ENCODE data around the gene LYL1. TPM values are rescaled to one million over a fixed set of nuclear protein-coding genes. Genes with fewer than 3 reads are reported as not detected.

Gene LYL1
- total RNA-seq, 1 donor from 2014 or later = 4.0 TPM

DNA sequence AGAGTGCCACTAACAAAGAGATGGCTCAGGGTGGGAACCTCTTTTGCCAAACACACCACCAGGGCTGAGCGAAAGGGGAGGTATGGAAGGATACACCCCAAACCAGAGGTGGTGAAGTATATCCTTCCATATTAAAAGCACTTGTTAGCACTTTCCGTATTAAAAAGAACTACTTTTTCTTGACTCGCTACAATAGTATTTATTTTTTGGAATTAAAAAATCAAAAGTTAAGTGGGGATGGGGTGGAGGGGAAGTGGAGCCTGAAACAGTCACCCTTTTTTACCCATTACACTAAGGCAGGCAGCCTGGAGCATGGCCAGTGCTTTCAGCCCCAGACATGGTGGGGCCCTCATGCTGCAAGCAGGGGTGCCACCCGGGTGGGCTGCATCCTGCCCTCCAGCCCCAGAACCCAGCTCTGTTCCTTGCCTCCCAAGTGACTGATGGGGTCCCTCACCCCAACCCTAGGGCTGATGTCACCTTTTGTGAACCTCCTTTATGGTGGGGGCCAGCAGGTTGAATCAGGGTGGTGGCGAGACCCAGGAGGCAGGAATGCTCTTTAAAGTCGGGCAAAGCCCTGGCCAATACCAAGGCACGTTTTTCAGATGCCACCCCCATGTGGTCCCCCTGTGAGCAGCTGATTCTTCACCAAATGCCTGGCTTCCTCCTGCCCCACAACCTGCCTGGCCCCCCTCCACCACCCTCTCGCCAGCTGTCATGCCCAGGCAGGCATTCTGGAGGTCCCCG lies 31.0 kb downstream of the LYL1 start:
- DNase-seq (ENCODE audit: low read depth) = no peak
- H3K4me3 ChIP-seq (ENCODE audit: low read depth, low read length) = no peak overlapping the region
- TF ChIP-seq, protein P1, sequence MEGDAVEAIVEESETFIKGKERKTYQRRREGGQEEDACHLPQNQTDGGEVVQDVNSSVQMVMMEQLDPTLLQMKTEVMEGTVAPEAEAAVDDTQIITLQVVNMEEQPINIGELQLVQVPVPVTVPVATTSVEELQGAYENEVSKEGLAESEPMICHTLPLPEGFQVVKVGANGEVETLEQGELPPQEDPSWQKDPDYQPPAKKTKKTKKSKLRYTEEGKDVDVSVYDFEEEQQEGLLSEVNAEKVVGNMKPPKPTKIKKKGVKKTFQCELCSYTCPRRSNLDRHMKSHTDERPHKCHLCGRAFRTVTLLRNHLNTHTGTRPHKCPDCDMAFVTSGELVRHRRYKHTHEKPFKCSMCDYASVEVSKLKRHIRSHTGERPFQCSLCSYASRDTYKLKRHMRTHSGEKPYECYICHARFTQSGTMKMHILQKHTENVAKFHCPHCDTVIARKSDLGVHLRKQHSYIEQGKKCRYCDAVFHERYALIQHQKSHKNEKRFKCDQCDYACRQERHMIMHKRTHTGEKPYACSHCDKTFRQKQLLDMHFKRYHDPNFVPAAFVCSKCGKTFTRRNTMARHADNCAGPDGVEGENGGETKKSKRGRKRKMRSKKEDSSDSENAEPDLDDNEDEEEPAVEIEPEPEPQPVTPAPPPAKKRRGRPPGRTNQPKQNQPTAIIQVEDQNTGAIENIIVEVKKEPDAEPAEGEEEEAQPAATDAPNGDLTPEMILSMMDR (conservative IDR thresholded peaks at IDR 0.05; ENCODE audit: low read depth, low read length) = no peak

GRCh38 chr19:13070425-13071140 lies 32.1 kb downstream of the LYL1 start:
- DNase-seq (ENCODE audit: low read depth) = no peak
- H3K4me3 ChIP-seq (ENCODE audit: low read depth, low read length) = no peak overlapping the region
- TF ChIP-seq, protein P1 (conservative IDR thresholded peaks at IDR 0.05; ENCODE audit: low read depth, low read length) = no peak

GRCh38 chr19:13069415-13070359 lies 33.0 kb downstream of the LYL1 start:
- no peak for DNase-seq (ENCODE audit: low read depth)
- H3K4me3 ChIP-seq (ENCODE audit: low read depth, low read length) = no peak overlapping the region

GRCh38 chr19:13068085-13068846 lies 34.4 kb downstream of the LYL1 start:
- TF ChIP-seq, protein P1 (conservative IDR thresholded peaks at IDR 0.05; ENCODE audit: low read depth, low read length) = no peak
- DNase-seq (ENCODE audit: low read depth) = no peak

More at GRCh38 chr19:13069415-13070359, 33.0 kb downstream of the LYL1 start:
- TF ChIP-seq, protein P1 (conservative IDR thresholded peaks at IDR 0.05; ENCODE audit: low read depth, low read length) = no peak

GRCh38 chr19:13066933-13067807 lies 35.5 kb downstream of the LYL1 start:
- H3K4me3 ChIP-seq (ENCODE audit: low read depth, low read length) = no peak overlapping the region
- TF ChIP-seq, protein P1 (conservative IDR thresholded peaks at IDR 0.05; ENCODE audit: low read depth, low read length) = no peak
- DNase-seq (ENCODE audit: low read depth) = no peak

More at GRCh38 chr19:13068085-13068846, 34.4 kb downstream of the LYL1 start:
- no peak overlapping the region for H3K4me3 ChIP-seq (ENCODE audit: low read depth, low read length)
